ENCODE data around the gene MFGE8. TPM values are rescaled to one million over a fixed set of nuclear protein-coding genes. Genes with fewer than 3 reads are reported as not detected.
A peak's percentile ranks its signal among the peaks of the same experiment; 100 is the strongest.

The MFGE8 gene
- polyA plus RNA-seq, 1 donor from 2014 or later, result 1.1 TPM

DNA sequence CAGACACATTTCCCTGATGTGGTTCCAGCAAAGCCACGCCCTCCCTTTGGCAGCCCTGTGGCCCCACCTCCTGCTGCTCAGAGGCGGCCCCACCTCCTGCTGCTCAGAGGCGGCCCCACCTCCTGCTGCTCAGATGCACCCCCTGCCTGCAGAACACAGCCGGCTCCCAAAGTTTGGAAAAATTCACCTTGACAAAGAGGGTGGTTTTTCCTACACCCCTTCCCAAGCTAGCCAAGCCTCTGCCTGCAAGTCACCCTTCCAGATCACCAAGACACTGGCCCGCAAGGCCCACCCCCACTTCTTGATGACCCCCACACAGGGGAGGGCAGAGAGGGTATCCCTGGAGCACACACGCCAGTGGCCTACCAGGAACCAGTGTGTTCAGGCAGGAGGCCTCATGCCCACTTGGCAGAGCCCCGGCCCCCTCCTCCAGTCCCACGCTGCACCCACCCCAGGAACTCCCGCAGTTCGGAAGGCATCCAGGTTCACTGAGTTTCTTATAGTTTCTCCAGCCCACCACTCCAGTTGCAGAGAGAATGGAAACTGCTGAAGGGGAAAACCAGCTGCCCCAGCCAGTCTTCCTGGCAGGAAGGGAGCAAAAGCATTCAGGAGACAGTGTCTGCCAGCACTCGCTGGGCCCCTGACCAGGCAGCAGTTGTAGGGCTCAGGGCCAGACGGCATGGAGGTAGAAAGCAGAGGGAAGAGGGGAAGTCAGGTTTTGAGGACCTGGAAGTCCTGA is 15.6 kb downstream of the MFGE8 start:
- Histone ChIP-seq H3K4me2 (ENCODE audit: low read length) (no peak overlapping the region), H4K20me1 (ENCODE audit: insufficient read depth) (no peaks in the 10 kb centered on the region), H3F3A (ENCODE audit: insufficient read depth, low read length, poor library complexity, severe bottlenecking) (no peaks in the 10 kb centered on the region), H3K27me3 (ENCODE audit: insufficient read depth, low read depth, low read length) (peaks cover 22% of the 10 kb centered on the region), H2AFZ (ENCODE audit: low read depth, low read length) (no peak overlapping the region), H3K27ac (ENCODE audit: low read length) (no peak overlapping the region), H3K36me3 (ENCODE audit: insufficient read depth, low read length) (no peaks in the 10 kb centered on the region), H3K9me3 (ENCODE audit: low read length) (no peaks in the 10 kb centered on the region), H3K4me3 (ENCODE audit: low read length) (no peak overlapping the region), H3K79me2 (replicated peaks; ENCODE audit: insufficient read depth, low read length) (no peaks in the 10 kb centered on the region), H3K9ac (ENCODE audit: low read length) (no peak overlapping the region), H3K9me2 (ENCODE audit: insufficient read depth, low read length) (no peaks in the 10 kb centered on the region)
- TF ChIP-seq RAD21 (conservative IDR thresholded peaks at IDR 0.05) (no peak), EP300 (conservative IDR thresholded peaks at IDR 0.05; ENCODE audit: poor library complexity, severe bottlenecking) (no peak), MXI1 (conservative IDR thresholded peaks at IDR 0.05; ENCODE audit: poor library complexity, severe bottlenecking) (no peak), EZH2 (IDR thresholded peaks at IDR 0.05; ENCODE audit: borderline replicate concordance, insufficient read depth, low read length, poor library complexity, severe bottlenecking) (no peak), POLR2AphosphoS5 (IDR thresholded peaks at IDR 0.05) (no peak), REST (IDR thresholded peaks at IDR 0.05; ENCODE audit: borderline replicate concordance) (no peak)
- TF ChIP-seq, protein P1, sequence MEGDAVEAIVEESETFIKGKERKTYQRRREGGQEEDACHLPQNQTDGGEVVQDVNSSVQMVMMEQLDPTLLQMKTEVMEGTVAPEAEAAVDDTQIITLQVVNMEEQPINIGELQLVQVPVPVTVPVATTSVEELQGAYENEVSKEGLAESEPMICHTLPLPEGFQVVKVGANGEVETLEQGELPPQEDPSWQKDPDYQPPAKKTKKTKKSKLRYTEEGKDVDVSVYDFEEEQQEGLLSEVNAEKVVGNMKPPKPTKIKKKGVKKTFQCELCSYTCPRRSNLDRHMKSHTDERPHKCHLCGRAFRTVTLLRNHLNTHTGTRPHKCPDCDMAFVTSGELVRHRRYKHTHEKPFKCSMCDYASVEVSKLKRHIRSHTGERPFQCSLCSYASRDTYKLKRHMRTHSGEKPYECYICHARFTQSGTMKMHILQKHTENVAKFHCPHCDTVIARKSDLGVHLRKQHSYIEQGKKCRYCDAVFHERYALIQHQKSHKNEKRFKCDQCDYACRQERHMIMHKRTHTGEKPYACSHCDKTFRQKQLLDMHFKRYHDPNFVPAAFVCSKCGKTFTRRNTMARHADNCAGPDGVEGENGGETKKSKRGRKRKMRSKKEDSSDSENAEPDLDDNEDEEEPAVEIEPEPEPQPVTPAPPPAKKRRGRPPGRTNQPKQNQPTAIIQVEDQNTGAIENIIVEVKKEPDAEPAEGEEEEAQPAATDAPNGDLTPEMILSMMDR (IDR thresholded peaks at IDR 0.05; ENCODE audit: poor library complexity, severe bottlenecking), result peak; percentile 15

GRCh38 chr15:88897142-88897455 is 16.1 kb downstream of the MFGE8 start:
- H3K4me2 ChIP-seq (ENCODE audit: low read length), result no peak overlapping the region

More at GRCh38 chr15:88897142-88897455, 16.1 kb downstream of the MFGE8 start:
- H3K79me2 ChIP-seq (replicated peaks; ENCODE audit: insufficient read depth, low read length), result no peaks in the 10 kb centered on the region
- no peaks in the 10 kb centered on the region for H3F3A ChIP-seq (ENCODE audit: insufficient read depth, low read length, poor library complexity, severe bottlenecking)
- no peaks in the 10 kb centered on the region for H4K20me1 ChIP-seq (ENCODE audit: insufficient read depth)
- H3K27me3 ChIP-seq (ENCODE audit: insufficient read depth, low read depth, low read length), result peaks cover 22% of the 10 kb centered on the region
- H3K27ac ChIP-seq (ENCODE audit: low read length), result no peak overlapping the region
- TF ChIP-seq TAF1 (IDR thresholded peaks at IDR 0.05; ENCODE audit: low read depth), result no peak
- TF ChIP-seq MXI1 (conservative IDR thresholded peaks at IDR 0.05; ENCODE audit: poor library complexity, severe bottlenecking), result no peak
- no peak for TF ChIP-seq EP300 (conservative IDR thresholded peaks at IDR 0.05; ENCODE audit: poor library complexity, severe bottlenecking)
- no peaks in the 10 kb centered on the region for H3K36me3 ChIP-seq (ENCODE audit: insufficient read depth, low read length)
- H3K9me3 ChIP-seq (ENCODE audit: low read length), result no peaks in the 10 kb centered on the region
- no peak overlapping the region for H2AFZ ChIP-seq (ENCODE audit: low read depth, low read length)
- H3K4me3 ChIP-seq (ENCODE audit: low read length), result no peak overlapping the region
- H3K9ac ChIP-seq (ENCODE audit: low read length), result no peak overlapping the region
- H3K9me2 ChIP-seq (ENCODE audit: insufficient read depth, low read length), result no peaks in the 10 kb centered on the region
